Amniotic stem cell (primary cell): Measurements from ENCODE around the gene GTF3C1.
"Not testable (repeated sequence)": the region's sequence is repeated elsewhere in the genome, so short reads cannot be mapped to it uniquely, and the experiment has no call there.

Experiments
- DNase-seq: peaks from one replicate; lab custom pipeline; 2025; lab: John Stamatoyannopoulos, UW

GTF3C1 gene

GRCh38 chr16:27549746-27550581 is at the start of gene GTF3C1, which contains the start of gene KATNIP:
GTF3C1 (minus strand) TSS chr16:27549913; CDS start chr16:27549890, 23 bp downstream.
KATNIP (plus strand) TSS chr16:27550144; CDS start chr16:27550171, 27 bp downstream.
- DNase-seq: peak; percentile 99

GRCh38 chr16:27598931-27599565 is 49.3 kb upstream of the GTF3C1 start:
- DNase-seq: no peak

GRCh38 chr16:27598220-27598619 is 48.5 kb upstream of the GTF3C1 start:
- DNase-seq: no peak

- no peak for DNase-seq
These were observed 47.6 kb upstream of the GTF3C1 start for GRCh38 chr16:27597361-27597760.

- DNase-seq: no peak
These were observed 46.7 kb upstream of the GTF3C1 start for GRCh38 chr16:27596411-27596810.

GRCh38 chr16:27595993-27596392 is 46.3 kb upstream of the GTF3C1 start:
- DNase-seq: no peak

- no peak for DNase-seq
These were observed 45.8 kb upstream of the GTF3C1 start for GRCh38 chr16:27595475-27595874.

GRCh38 chr16:27591837-27592236 is 42.1 kb upstream of the GTF3C1 start:
- no peak for DNase-seq

GRCh38 chr16:27588057-27588456 is 38.3 kb upstream of the GTF3C1 start:
- DNase-seq: no peak

- DNase-seq: no peak
These were observed 37.0 kb upstream of the GTF3C1 start for GRCh38 chr16:27586711-27587110.

GRCh38 chr16:27585200-27585599 is 35.5 kb upstream of the GTF3C1 start:
- DNase-seq: no peak

- DNase-seq: no peak
These were observed 33.9 kb upstream of the GTF3C1 start for GRCh38 chr16:27583634-27584033.

- DNase-seq: no peak
These were observed 33.2 kb upstream of the GTF3C1 start for GRCh38 chr16:27582883-27583282.

- no peak for DNase-seq
These were observed 29.6 kb upstream of the GTF3C1 start for GRCh38 chr16:27579087-27579980.

- no peak for DNase-seq
These were observed 27.0 kb upstream of the GTF3C1 start for GRCh38 chr16:27576729-27577128.

GRCh38 chr16:27572711-27573110 is 23.0 kb upstream of the GTF3C1 start:
- DNase-seq: no peak

GRCh38 chr16:27571433-27572326 is 22.0 kb upstream of the GTF3C1 start:
- no peak for DNase-seq

- DNase-seq: not testable (repeated sequence)
These were observed 21.3 kb upstream of the GTF3C1 start for GRCh38 chr16:27570986-27571385.

GRCh38 chr16:27568077-27568476 is 18.4 kb upstream of the GTF3C1 start:
- DNase-seq: no peak

- no peak for DNase-seq
These were observed 16.7 kb upstream of the GTF3C1 start for GRCh38 chr16:27566417-27566816.

GRCh38 chr16:27564224-27564623 is 14.5 kb upstream of the GTF3C1 start:
- no peak for DNase-seq
